PC-3 (cell line): ENCODE data around the gene ATP13A3. TPM values are rescaled to one million over a fixed set of nuclear protein-coding genes. Genes with fewer than 3 reads are reported as not detected.

ENCODE experiments used
- ATAC-seq: fragments of 200-7000 bp; cut with Tn5 transposase; 2 replicates; pipeline ENCODE4 v1.9.1; 2020; ENCODE audit warnings: mild to moderate bottlenecking, moderate library complexity
- BruUV-seq: library from RNA; stranded (reverse); fragments of 400-500 nt; replicated peaks from 2 replicates; lab custom pipeline; 2021; lab: Mats Ljungman, UMichigan
- CTCF ChIA-PET: fragments of 300-600 bp; sonication (Branson Sonifier 250); formaldehyde crosslinking; loops from one replicate; lab custom pipeline; 2022; ENCODE audit warnings: antibody characterized with exemption; lab: Charles Lee
- POLR2A ChIA-PET: fragments of 300-600 bp; sonication (Branson Sonifier 250); formaldehyde crosslinking; loops from one replicate; lab custom pipeline; 2022; ENCODE audit warnings: antibody characterized with exemption; ENCODE audit not compliant: unreplicated experiment; lab: Charles Lee
- DNase-seq: peaks from one replicate; pipeline ENCODE4 v3.0.0-alpha.2; 2015
- H2AFZ ChIP-seq: fragments of 300-600 bp; sonication (generic); 2 replicates; pipeline ENCODE4 v1.6.0; 2016; ENCODE audit warnings: antibody characterized with exemption, low read length
- H3F3A ChIP-seq: fragments of 300-600 bp; sonication (generic); one replicate; pipeline ENCODE4 v1.6.0; 2017; ENCODE audit warnings: antibody characterized with exemption, low read length, control low read depth, mild to moderate bottlenecking; ENCODE audit not compliant: unreplicated experiment
- H3K27ac ChIP-seq: fragments of 300-600 bp; sonication (generic); 2 replicates; pipeline ENCODE4 v1.5.1; 2016; ENCODE audit warnings: mild to moderate bottlenecking, low read length
- H3K27me3 ChIP-seq: fragments of 300-600 bp; sonication (generic); 2 replicates; pipeline ENCODE4 v1.6.1; 2016; ENCODE audit warnings: low read length, mixed read lengths
- H3K36me3 ChIP-seq: fragments of 300-600 bp; sonication (generic); 2 replicates; pipeline ENCODE4 v1.6.1; 2016; ENCODE audit warnings: low read depth, mixed run types, low read length, mixed read lengths
- H3K4me1 ChIP-seq: fragments of 300-600 bp; sonication (generic); 2 replicates; pipeline ENCODE4 v1.5.1; 2016; ENCODE audit warnings: low read length; ENCODE audit not compliant: insufficient read depth
- H3K4me2 ChIP-seq: fragments of 300-600 bp; sonication (generic); 2 replicates; pipeline ENCODE4 v1.6.0; 2016; ENCODE audit warnings: low read length
- H3K4me3 ChIP-seq: fragments of 300-600 bp; sonication (generic); 2 replicates; pipeline ENCODE4 v1.5.1; 2016; ENCODE audit warnings: mild to moderate bottlenecking, low read length, mixed read lengths
- H3K79me2 ChIP-seq: fragments of 300-600 bp; sonication (generic); 2 replicates; pipeline ENCODE4 v1.6.1; 2017; ENCODE audit warnings: low read length, mixed read lengths
- H3K9ac ChIP-seq: fragments of 300-600 bp; sonication (generic); 2 replicates; pipeline ENCODE4 v1.6.0; 2016; ENCODE audit warnings: mild to moderate bottlenecking, low read length
- H3K9me2 ChIP-seq: fragments of 300-600 bp; sonication (generic); replicated peaks from 2 replicates; pipeline ENCODE4 v1.6.1; 2016; ENCODE audit warnings: mixed run types, low read length, mixed read lengths
- H3K9me3 ChIP-seq: fragments of 300-600 bp; sonication (generic); 2 replicates; pipeline ENCODE4 v1.6.1; 2016; ENCODE audit warnings: low read length, mixed read lengths
- H4K20me1 ChIP-seq: fragments of 300-600 bp; sonication (generic); 2 replicates; pipeline ENCODE4 v1.6.1; 2016; ENCODE audit warnings: low read length, mixed read lengths
- EZH2 ChIP-seq: fragments of 300-600 bp; sonication (generic); IDR thresholded peaks from one replicate; pipeline ENCODE4 v1.6.1; 2017; ENCODE audit warnings: antibody characterized with exemption, mild to moderate bottlenecking, low read length; ENCODE audit not compliant: unreplicated experiment
- EZH2phosphoT487 ChIP-seq: fragments of 300-600 bp; sonication (generic); IDR thresholded peaks from 2 replicates; pipeline ENCODE4 v1.6.1; 2018; ENCODE audit warnings: mild to moderate bottlenecking, antibody characterized with exemption, low read length, borderline replicate concordance
- intact Hi-C: fragments of 100-400 bp; cut with micrococcal nuclease; formaldehyde crosslinking; loops from 2 replicates; pipeline ENCODE4 v1.9.0; 2023
- total RNA-seq: library from RNA; depleted of rRNA; stranded (reverse); fragments of >200 nt; gene quantifications from 2 replicates; pipeline ENCODE4 v1.2.3, GENCODE V29; 2014
- TF ChIP-seq, protein P1 (sequence below): fragments of 300-600 bp; sonication (generic); conservative IDR thresholded peaks from 2 replicates; pipeline ENCODE4 v1.5.1; 2017; ENCODE audit warnings: antibody characterized with exemption, low read depth, mild to moderate bottlenecking, low read length

ATP13A3 gene
- total RNA-seq, 1 experiment from 2014 or later = 69.4 TPM

DNA sequence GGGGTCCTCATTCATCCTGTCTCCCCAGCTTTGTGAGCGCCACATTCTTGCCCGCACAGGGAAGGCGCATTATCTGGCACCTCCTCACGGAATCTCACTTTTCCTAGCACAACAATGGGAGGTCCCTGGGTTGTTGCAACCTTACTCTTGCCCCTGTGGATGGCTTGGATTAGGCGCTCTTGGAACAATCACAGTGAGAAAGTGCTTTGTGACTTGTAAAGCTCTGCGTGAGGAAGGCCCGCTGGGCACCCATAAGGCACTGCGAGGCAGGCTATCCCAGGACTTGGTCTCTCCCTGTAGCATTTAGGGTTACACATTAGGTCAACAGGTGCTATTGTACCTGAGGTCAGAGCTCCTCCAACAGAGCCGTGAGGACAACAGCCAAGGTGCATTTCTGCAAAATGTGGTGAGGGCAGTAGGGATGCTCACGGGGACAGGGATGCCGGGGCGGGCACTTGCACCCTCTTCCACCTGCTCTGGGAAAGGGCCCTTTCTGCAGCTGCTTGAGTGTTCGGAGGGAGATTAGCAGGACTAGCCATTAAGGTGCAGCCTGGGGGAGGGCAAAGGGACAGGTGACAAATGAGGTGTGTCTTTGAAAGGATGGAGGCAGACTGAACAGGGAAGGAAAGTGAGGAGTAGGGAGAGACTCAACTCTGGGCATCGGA, 103.4 kb downstream of the ATP13A3 start:
- ChIA-PET POLR2A (no interaction called here), CTCF (no interaction called here)
- Histone ChIP-seq H3K79me2 (no peaks in the 10 kb centered on the region), H3K4me2 (no peak overlapping the region), H4K20me1 (no peaks in the 10 kb centered on the region), H2AFZ (no peak overlapping the region), H3K27me3 (no peaks in the 10 kb centered on the region), H3K4me3 (no peak overlapping the region), H3K9me3 (no peaks in the 10 kb centered on the region), H3K27ac (no peak overlapping the region), H3K9me2 (no peaks in the 10 kb centered on the region), H3K36me3 (no peaks in the 10 kb centered on the region), H3K4me1 (no peaks in the 10 kb centered on the region), H3F3A (no peaks in the 10 kb centered on the region), H3K9ac (no peak overlapping the region)
- intact Hi-C loops = no loop called here
- no peak for DNase-seq
- BruUV-seq = no TSS peak
- no peak for ATAC-seq
- no peak for TF ChIP-seq EZH2phosphoT487
- no peak for TF ChIP-seq EZH2
- TF ChIP-seq, protein P1, sequence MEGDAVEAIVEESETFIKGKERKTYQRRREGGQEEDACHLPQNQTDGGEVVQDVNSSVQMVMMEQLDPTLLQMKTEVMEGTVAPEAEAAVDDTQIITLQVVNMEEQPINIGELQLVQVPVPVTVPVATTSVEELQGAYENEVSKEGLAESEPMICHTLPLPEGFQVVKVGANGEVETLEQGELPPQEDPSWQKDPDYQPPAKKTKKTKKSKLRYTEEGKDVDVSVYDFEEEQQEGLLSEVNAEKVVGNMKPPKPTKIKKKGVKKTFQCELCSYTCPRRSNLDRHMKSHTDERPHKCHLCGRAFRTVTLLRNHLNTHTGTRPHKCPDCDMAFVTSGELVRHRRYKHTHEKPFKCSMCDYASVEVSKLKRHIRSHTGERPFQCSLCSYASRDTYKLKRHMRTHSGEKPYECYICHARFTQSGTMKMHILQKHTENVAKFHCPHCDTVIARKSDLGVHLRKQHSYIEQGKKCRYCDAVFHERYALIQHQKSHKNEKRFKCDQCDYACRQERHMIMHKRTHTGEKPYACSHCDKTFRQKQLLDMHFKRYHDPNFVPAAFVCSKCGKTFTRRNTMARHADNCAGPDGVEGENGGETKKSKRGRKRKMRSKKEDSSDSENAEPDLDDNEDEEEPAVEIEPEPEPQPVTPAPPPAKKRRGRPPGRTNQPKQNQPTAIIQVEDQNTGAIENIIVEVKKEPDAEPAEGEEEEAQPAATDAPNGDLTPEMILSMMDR = no peak

DNA sequence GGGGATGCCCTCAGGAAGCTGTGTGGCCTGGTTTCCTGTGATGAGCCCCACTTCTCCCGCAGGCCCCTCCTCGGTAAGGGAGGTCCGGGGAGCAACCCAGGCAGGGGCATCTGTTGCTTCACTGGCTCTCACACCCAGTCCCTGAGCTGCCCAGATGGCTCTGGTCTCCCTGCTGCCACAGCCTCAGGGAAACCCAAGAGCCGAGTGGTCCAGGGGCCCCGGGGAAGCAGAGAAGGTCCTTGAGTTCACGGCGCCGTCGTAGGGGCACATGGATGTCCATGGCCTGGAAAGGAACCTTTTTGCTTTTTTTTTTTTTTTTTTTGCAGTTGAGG, 103.9 kb downstream of the ATP13A3 start:
- no peak for DNase-seq
- Histone ChIP-seq H3K4me3 (no peak overlapping the region), H3K27me3 (no peaks in the 10 kb centered on the region), H3K79me2 (no peaks in the 10 kb centered on the region), H3K4me2 (no peak overlapping the region), H3K36me3 (no peaks in the 10 kb centered on the region), H2AFZ (no peak overlapping the region), H4K20me1 (no peaks in the 10 kb centered on the region), H3K9ac (no peak overlapping the region), H3K27ac (no peak overlapping the region), H3K9me2 (no peaks in the 10 kb centered on the region), H3K9me3 (no peaks in the 10 kb centered on the region), H3K4me1 (no peaks in the 10 kb centered on the region), H3F3A (no peaks in the 10 kb centered on the region)
- no peak for TF ChIP-seq EZH2
- TF ChIP-seq, protein P1 = no peak
- TF ChIP-seq EZH2phosphoT487 = no peak
- intact Hi-C loops = no loop called here
- POLR2A ChIA-PET = no interaction called here
- BruUV-seq = no TSS peak
- CTCF ChIA-PET = no interaction called here
- no peak for ATAC-seq

DNA sequence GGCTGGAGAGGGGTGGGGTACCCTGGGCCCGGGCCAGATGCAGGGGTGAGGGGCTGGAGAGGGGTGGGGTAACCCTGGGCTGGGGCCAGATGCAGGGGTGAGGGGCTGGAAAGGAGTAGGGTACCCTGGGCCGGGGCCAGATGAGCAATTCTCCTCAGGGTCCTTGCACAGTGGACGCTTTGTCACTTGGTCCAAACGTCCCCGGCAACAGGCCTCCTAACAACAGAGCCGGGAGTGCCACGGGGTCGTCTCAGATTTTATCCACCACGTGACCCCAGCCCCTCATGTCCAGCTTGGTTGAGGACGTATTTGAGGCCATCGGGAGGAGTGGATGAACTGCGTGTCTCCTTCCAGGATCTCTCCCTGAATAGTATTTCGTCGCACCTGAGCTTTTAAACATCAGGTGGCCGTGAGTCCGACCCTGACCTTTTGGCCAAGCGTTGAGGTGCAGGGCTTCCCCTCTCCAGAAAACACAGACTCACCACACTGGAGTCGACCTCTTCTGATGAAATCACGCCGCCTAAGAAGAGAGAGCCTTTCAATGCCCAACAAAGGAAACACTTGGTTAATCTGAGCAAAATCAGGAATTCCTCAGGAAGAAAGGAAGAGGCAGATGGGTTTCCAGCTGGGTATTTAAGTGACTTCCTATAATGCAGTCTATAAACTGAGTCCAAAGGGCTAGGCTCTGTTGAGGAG, 104.5 kb downstream of the ATP13A3 start:
- H3K27ac ChIP-seq = no peak overlapping the region
- DNase-seq = no peak
- intact Hi-C loops = no loop called here
- H3K4me3 ChIP-seq = no peak overlapping the region
- no peaks in the 10 kb centered on the region for H3K79me2 ChIP-seq
- TF ChIP-seq EZH2 (no peak), EZH2phosphoT487 (no peak)
- TF ChIP-seq, protein P1 = no peak
- no peak overlapping the region for H2AFZ ChIP-seq
- H4K20me1 ChIP-seq = no peaks in the 10 kb centered on the region
- H3K27me3 ChIP-seq = no peaks in the 10 kb centered on the region
- H3F3A ChIP-seq = no peaks in the 10 kb centered on the region
- H3K9ac ChIP-seq = no peak overlapping the region
- H3K4me1 ChIP-seq = no peaks in the 10 kb centered on the region
- CTCF ChIA-PET = no interaction called here
- BruUV-seq = no TSS peak
- no peaks in the 10 kb centered on the region for H3K36me3 ChIP-seq
- POLR2A ChIA-PET = no interaction called here
- no peak overlapping the region for H3K4me2 ChIP-seq
- H3K9me2 ChIP-seq = no peaks in the 10 kb centered on the region
- no peaks in the 10 kb centered on the region for H3K9me3 ChIP-seq
- no peak for ATAC-seq
